Fibroblast of pulmonary artery (primary cell): ENCODE results near the gene TBC1D16.
"Not testable (repeated sequence)": the region's sequence is repeated elsewhere in the genome, so short reads cannot be mapped to it uniquely, and the experiment has no call there.

Experiments
- DNase-seq: peaks from one replicate; pipeline ENCODE4 v3.0.0-alpha.2; 2010; ENCODE audit warnings: low read depth
- H3K4me3 ChIP-seq: replicated peaks from 2 replicates; pipeline ENCODE4 v1.5.1; 2011; ENCODE audit warnings: low read depth, mild to moderate bottlenecking, control low read depth, low read length, moderate library complexity
- TF ChIP-seq, protein P1 (sequence below): IDR thresholded peaks from 2 replicates; pipeline ENCODE4 v1.5.1; 2011; ENCODE audit warnings: mild to moderate bottlenecking, control low read depth, low read length, inconsistent platforms; ENCODE audit errors: missing control alignments

TBC1D16 gene

DNA sequence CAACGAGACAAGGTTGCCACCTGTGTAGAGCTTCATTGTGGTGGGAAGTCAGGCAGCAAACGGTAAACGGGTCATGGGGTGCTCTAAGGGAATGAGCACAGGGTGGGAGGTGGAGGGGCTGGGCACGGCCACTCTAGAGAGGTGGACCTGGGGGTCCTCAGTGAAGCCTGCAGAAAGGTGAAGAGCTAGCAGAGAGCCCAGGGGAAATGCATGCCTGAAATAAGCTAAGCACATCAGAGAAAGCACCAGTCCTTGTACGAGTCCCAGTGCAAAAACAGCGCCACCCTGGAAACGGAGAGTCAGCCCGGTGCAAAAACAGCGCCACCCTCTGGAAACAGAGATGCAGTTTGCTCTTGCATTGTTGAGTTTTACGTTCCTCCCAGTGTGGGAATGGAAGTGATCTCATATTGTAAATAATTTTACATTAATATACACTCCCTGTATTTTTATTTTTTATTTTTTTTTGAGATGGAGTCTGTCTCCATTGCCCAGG is 65.0 kb downstream of the TBC1D16 start:
- H3K4me3 ChIP-seq, result no peak overlapping the region
- TF ChIP-seq, protein P1, sequence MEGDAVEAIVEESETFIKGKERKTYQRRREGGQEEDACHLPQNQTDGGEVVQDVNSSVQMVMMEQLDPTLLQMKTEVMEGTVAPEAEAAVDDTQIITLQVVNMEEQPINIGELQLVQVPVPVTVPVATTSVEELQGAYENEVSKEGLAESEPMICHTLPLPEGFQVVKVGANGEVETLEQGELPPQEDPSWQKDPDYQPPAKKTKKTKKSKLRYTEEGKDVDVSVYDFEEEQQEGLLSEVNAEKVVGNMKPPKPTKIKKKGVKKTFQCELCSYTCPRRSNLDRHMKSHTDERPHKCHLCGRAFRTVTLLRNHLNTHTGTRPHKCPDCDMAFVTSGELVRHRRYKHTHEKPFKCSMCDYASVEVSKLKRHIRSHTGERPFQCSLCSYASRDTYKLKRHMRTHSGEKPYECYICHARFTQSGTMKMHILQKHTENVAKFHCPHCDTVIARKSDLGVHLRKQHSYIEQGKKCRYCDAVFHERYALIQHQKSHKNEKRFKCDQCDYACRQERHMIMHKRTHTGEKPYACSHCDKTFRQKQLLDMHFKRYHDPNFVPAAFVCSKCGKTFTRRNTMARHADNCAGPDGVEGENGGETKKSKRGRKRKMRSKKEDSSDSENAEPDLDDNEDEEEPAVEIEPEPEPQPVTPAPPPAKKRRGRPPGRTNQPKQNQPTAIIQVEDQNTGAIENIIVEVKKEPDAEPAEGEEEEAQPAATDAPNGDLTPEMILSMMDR, result peak; percentile 47
- DNase-seq, result peak; percentile 44

DNA sequence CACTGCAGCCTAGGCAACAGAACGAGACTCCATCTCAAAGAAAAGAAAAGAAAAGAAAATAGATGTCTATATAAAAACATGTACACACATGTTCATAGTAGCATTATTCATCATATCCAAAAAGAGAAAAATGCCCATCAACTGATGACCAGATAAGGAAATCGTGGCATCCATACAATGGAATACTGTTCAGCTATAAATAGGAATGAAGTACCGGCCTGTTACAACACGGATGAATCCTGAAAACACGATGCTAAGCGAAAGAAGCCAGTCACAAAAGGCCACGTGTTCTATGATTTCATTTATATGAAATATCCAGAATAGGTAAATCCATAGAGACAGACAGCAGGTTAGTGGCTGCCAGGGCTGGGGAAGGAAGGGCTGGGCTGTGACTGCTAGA is 65.8 kb downstream of the TBC1D16 start:
- DNase-seq, result no peak
- TF ChIP-seq, protein P1, result no peak
- H3K4me3 ChIP-seq, result no peak overlapping the region

DNA sequence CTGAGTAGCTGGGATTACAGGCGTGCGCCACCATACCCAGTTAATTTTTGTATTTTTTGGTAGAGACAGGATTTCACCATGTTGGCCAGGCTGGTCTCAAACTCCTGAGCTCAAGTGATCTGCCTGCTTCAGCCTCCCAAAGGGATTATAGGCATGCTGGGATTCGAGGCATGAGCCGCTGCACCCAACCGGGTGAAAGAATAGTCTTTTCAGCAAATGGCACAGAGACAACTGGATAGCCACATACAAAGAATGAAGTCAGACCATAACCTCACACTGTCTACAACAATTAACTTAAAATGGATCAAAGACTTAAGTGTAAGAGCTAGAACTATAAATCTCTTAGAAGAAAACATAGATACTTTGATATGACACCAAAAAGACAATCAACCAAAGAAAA is 67.6 kb downstream of the TBC1D16 start:
- TF ChIP-seq, protein P1, result no peak
- no peak for DNase-seq
- no peak overlapping the region for H3K4me3 ChIP-seq

DNA sequence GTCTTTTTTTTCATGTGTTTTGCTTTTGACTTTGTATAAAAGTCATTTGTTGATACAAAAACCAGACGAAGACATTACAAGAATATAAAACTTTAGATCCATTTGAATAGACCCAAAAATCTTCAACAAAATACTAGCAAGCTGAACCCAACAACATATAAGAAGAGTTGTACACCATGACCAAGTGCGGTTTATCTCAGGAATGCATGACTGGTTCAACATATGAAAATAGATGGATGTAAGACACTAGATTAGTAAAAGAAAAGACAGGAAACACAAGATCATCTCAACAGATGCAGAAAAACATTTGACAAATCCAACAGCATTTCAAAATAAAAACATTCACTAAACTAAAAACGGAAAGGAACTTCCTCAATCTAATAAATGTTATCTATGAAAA is 69.0 kb downstream of the TBC1D16 start:
- TF ChIP-seq, protein P1, result no peak
- H3K4me3 ChIP-seq, result no peak overlapping the region
- no peak for DNase-seq

DNA sequence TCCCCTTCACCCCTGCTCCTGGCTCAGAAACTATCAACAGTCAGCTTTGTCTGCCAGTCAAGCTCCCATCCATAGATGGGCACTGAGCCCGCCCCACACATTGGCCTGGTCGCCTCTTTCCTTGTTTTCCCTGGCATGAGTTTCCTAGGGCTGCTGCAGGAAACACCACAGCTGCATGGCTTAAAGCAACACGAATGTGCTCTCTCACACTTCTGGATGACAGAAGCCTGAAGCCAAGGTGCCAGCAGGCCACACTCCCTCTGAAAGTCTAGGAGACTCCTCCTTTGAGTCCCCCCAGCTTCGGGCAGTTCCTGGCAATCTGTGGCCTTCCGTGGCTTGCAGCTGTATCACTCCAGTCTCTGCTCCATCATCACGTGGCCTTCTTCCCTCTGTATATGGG is 69.9 kb downstream of the TBC1D16 start:
- no peak for DNase-seq
- TF ChIP-seq, protein P1, result no peak
- H3K4me3 ChIP-seq, result no peak overlapping the region

DNA sequence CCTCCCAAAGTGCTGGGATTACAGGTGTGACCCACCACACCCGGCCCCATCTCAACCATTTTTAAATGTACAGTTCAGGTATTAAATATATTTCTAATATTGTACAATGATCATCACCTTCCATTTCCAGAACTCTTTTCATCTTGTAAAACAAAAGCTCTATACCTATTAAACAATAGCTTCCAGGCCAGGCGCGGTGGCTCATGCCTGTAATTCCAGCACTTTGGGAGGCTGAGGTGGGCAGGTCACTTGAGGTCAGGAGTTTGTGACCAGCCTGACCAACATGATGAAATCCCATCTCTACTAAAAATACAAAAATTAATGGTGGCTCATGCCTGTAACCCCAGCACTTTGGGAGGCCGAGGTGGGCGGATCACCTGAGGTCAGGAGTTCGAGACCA is 73.2 kb downstream of the TBC1D16 start:
- not testable (repeated sequence) for DNase-seq

DNA sequence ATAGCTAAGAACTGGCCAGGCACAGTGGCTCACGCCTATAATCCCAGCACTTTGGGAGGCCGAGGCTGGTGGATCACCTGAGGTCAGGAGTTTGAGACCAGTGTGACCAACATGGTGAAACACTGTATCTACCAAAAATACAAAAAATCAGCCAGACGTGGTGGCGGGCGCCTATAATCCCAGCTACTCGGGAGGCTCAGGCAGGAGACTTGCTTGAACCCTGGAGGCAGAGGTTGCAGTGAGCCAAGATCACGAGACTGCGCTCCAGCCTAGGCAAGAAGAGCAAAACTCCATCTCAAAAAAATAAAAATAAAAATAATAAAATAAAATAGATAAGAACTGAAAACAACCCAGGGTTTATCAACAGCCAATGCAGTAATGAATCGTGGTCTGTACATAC is 74.1 kb downstream of the TBC1D16 start:
- H3K4me3 ChIP-seq, result not testable (repeated sequence)

More for the DNA sequence above, 73.2 kb downstream of the TBC1D16 start:
- H3K4me3 ChIP-seq, result not testable (repeated sequence)

DNA sequence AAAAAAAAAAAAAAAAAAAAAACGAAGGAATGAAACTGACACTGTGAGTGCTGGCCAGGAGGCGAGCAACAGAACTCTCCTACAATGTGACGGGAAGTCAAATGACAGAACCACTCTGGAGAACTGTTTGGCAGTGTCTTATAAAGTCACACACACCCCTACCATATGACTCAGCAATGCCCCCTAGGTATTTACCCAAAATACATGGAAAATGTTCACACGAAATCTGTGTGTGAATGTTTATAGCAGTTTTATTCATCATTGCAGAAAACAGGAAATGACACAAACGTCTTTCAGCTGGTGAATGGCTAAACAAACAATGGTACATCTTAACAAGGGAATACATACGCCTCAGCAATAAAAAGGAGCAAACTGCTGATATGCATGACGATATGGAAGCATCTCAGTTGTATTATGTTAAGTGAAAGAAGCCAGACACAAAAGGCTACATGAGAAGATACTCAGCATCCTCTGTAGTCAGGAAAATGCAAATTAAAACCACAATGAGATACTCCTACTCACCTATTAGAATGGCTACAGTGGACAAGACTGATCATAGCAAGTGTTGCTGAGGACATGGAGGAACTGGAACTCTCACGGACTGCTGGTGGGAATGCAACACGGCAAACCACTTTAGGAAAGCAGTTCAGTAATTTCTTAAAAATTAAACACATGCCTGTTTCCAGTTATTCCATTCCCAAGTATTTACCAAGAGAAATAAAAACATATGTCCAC is 74.7 kb downstream of the TBC1D16 start:
- no peak overlapping the region for H3K4me3 ChIP-seq

More for the DNA sequence above, 74.1 kb downstream of the TBC1D16 start:
- DNase-seq, result not testable (repeated sequence)

More for the DNA sequence above, 74.7 kb downstream of the TBC1D16 start:
- TF ChIP-seq, protein P1, result no peak
- peak; percentile 64 for DNase-seq
